Sigmoid colon (tissue), 4 donors: ENCODE results near the gene TNFAIP8L3.

Experiments
- CTCF ChIP-seq, 4 experiments: fragments of 450-650 bp in 3 of 4; fragments of 200-600 bp in 1 of 4; IDR thresholded peaks; one replicate each; pipeline ENCODE4 v1.5.1; 2016 to 2019; ENCODE audit warnings: antibody characterized with exemption in 4 of 4, mild to moderate bottlenecking in 3 of 4, moderate library complexity in 2 of 4
- POLR2A ChIP-seq, 2 donors: fragments of 450-650 bp; IDR thresholded peaks; one replicate each; pipeline ENCODE4 v1.6.1; 2016; ENCODE audit warnings: antibody characterized with exemption in 2 of 2, mild to moderate bottlenecking in 2 of 2, moderate library complexity in 2 of 2
- POLR2AphosphoS5 ChIP-seq, 4 donors: sonication (generic); formaldehyde crosslinking; IDR thresholded peaks; one replicate each; pipeline ENCODE4 v1.6.1; 2017; ENCODE audit warnings: antibody characterized with exemption in 4 of 4

DNA sequence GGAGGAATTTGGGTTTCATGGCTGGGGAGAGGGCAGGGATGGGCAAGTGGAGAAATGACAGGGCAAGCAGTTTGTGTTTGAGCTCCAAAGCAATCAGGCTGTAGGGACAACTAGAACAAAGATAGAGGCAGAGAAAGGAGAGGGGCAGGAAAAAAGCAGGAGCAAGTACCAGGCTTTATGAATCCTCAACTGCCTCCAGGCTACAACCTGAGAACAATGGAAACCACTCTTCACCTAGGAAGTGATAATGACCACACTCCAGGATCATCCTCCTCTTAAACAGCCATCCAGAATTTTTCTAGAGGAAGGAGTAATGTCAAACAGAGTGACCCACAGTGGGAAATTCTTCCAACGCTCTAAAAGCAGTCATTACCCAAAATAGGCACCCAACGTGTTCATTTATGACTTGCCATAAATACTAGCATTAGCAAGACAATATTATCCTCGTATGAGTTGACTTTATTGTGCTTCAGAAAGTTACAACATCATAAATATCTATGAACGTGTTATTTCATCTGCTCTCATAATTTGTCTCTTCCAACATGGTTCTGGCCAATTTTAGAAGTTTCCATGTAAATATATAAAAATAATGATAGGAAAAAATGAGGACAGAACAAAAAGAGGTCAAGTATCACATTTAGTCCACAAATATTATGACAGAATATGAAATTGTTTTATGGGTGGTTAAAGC, 50.5 kb downstream of the TNFAIP8L3 start:
- TF ChIP-seq POLR2A (IDR thresholded peaks at IDR 0.05), result no peak
- no peak for TF ChIP-seq CTCF (IDR thresholded peaks at IDR 0.05)
- TF ChIP-seq POLR2AphosphoS5 (IDR thresholded peaks at IDR 0.05), result peak; percentile 82 to 89 (median 84)
